HepG2 (cell line): Measurements from ENCODE around the gene REELD1. TPM values are rescaled to one million over a fixed set of nuclear protein-coding genes. Genes with fewer than 3 reads are reported as not detected.

ENCODE experiments used
- ATAC-seq: fragments of 200-7000 bp; cut with Tn5 transposase; 3 replicates; pipeline ENCODE4 v1.9.1; 2020; ENCODE audit warnings: mild to moderate bottlenecking, moderate library complexity
- BruUV-seq: library from RNA; stranded (reverse); fragments of 400-500 nt; replicated peaks from 2 replicates; lab custom pipeline; 2021; lab: Mats Ljungman, UMichigan
- CTCF ChIA-PET: fragments of 300-600 bp; formaldehyde crosslinking; extraction: SDS; loops from one replicate; lab custom pipeline; 2021; ENCODE audit warnings: low total read pairs, inconsistent platforms, low intra/inter-chr PET ratio; lab: Yijun Ruan, JAX
- POLR2A ChIA-PET: fragments of 350-600 bp; sonication (Branson Sonifier 250); formaldehyde crosslinking; loops from one replicate; lab custom pipeline; 2020; ENCODE audit warnings: antibody characterized with exemption, inconsistent platforms; lab: Yijun Ruan, JAX
- DNase-seq: peaks from one replicate; pipeline ENCODE4 v3.0.0-alpha.2; 2015; ENCODE audit warnings: low spot score
- FAIRE-seq: peaks from 3 replicates; lab custom pipeline; 2011; peaks lifted over from hg19 to GRCh38; lab: Jason Lieb, UNC
- H2AFZ ChIP-seq: one replicate; pipeline ENCODE4 v1.6.1; 2011; ENCODE audit warnings: low read length, inconsistent platforms
- H3K27ac ChIP-seq: fragments of 300-600 bp; 3 replicates; pipeline ENCODE4 v1.8.0; 2011; ENCODE audit warnings: mixed run types, mild to moderate bottlenecking, mixed read lengths, low read length, inconsistent platforms; ENCODE audit not compliant: insufficient read depth; ENCODE audit errors: extremely low read length
- H3K27me3 ChIP-seq, 2 experiments: fragments of 200-600 bp in 1 of 2; 2 replicates in 1 of 2; 3 replicates in 1 of 2; pipeline versions ENCODE4 v1.6.0 to v1.8.0; 2011; ENCODE audit warnings: low read length in 2 of 2, mild to moderate bottlenecking in 2 of 2, moderate library complexity in 2 of 2, inconsistent platforms in 1 of 2; ENCODE audit not compliant: insufficient read depth in 2 of 2, control insufficient read depth in 1 of 2
- H3K36me3 ChIP-seq, 2 experiments: fragments of 200-600 bp in 1 of 2; replicated peaks in 1 of 2; 2 replicates in 1 of 2; 3 replicates in 1 of 2; pipeline versions ENCODE4 v1.5.1 to v1.8.0; 2011; ENCODE audit warnings: low read length in 2 of 2, inconsistent platforms in 1 of 2; ENCODE audit not compliant: insufficient read depth in 2 of 2, control insufficient read depth in 1 of 2
- H3K4me1 ChIP-seq: 2 replicates; pipeline ENCODE4 v1.5.1; 2012; ENCODE audit warnings: low read length, inconsistent platforms; ENCODE audit not compliant: insufficient read depth
- H3K4me2 ChIP-seq: 2 replicates; pipeline ENCODE4 v1.6.0; 2011; ENCODE audit warnings: low read depth, low read length, inconsistent platforms
- H3K4me3 ChIP-seq, 3 experiments: fragments of 200-600 bp in 1 of 3; sonication (generic), shearing (Covaris generic) in 1 of 3; replicated peaks in 1 of 3; 2 replicates each; pipeline ENCODE4 v1.5.1; 2011 to 2016; ENCODE audit warnings: low read length in 3 of 3, inconsistent platforms in 2 of 3, low read depth in 2 of 3, mild to moderate bottlenecking in 2 of 3, control low read depth in 1 of 3, mixed read lengths in 1 of 3; ENCODE audit not compliant: insufficient read depth in 1 of 3
- H3K79me2 ChIP-seq: one replicate; pipeline ENCODE4 v1.6.1; 2011; ENCODE audit warnings: low read length, inconsistent platforms; ENCODE audit not compliant: insufficient read depth
- H3K9ac ChIP-seq: 2 replicates; pipeline ENCODE4 v1.6.0; 2011; ENCODE audit warnings: mild to moderate bottlenecking, low read depth, low read length, inconsistent platforms; ENCODE audit not compliant: insufficient read depth
- H3K9me3 ChIP-seq: 2 replicates; pipeline ENCODE4 v1.5.1; 2012; ENCODE audit warnings: mild to moderate bottlenecking, low read length
- H4K20me1 ChIP-seq: 2 replicates; pipeline ENCODE4 v1.6.0; 2011; ENCODE audit warnings: inconsistent platforms, mild to moderate bottlenecking, low read length, moderate library complexity; ENCODE audit not compliant: insufficient read depth
- RBM39 ChIP-seq: fragments of 200-400 bp; formaldehyde crosslinking; IDR thresholded peaks from one replicate; pipeline ENCODE4 v1.6.1; 2018; ENCODE audit warnings: antibody characterized with exemption, mild to moderate bottlenecking, low read depth, low read length; ENCODE audit not compliant: poor library complexity, severe bottlenecking
- ZBTB26 ChIP-seq: IDR thresholded peaks from 2 replicates; pipeline ENCODE4 v1.6.1; 2016; ENCODE audit warnings: missing compliant biosample characterization, missing genetic modification reagents, borderline replicate concordance
- ZNF549 ChIP-seq: sonication (generic); formaldehyde crosslinking; IDR thresholded peaks from 2 replicates; pipeline ENCODE4 v1.5.0; 2020; ENCODE audit warnings: missing genetic modification reagents
- ZNF605 ChIP-seq: sonication (generic); formaldehyde crosslinking; IDR thresholded peaks from 2 replicates; pipeline ENCODE4 v1.8.0; 2022; ENCODE audit warnings: mild to moderate bottlenecking, missing genetic modification reagents
- ZNF660 ChIP-seq: sonication (generic); formaldehyde crosslinking; IDR thresholded peaks from 2 replicates; pipeline ENCODE4 v1.5.1; 2020; ENCODE audit warnings: mild to moderate bottlenecking, low read depth, missing genetic modification reagents, borderline replicate concordance
- WGBS: methylation state at CpG from one replicate; pipeline ENCODE4 v1.1.6; 2017; ENCODE audit warnings: low lambda C conversion rate; 5-methylcytosine and 5-hydroxymethylcytosine counted together
- in situ Hi-C: cut with HindIII; loops from 2 replicates; pipeline ENCODE4 v1.10.0; 2017; ENCODE audit warnings: low pct_unique_long_range_greater_than_20kb; ENCODE audit not compliant: extremely low pct_ligation_motif_present
- intact Hi-C: fragments of 100-400 bp; cut with micrococcal nuclease; formaldehyde crosslinking; loops from one replicate; pipeline ENCODE4 v1.10.0; 2022; ENCODE audit not compliant: unreplicated experiment
- polyA plus RNA-seq, 8 experiments: library from polyadenylated mRNA; depleted of rRNA in 3 of 8; stranded (reverse) in 7 of 8; unstranded in 1 of 8; fragments of >200 nt; fragmentation: Illumina TruSeq in 4 of 8; extraction: Trizol in 4 of 8; gene quantifications; 2 replicates each; pipeline versions ENCODE4 v1.2.1 to v1.2.3, GENCODE V29; 2011 to 2016; ENCODE audit warnings: low read depth in 4 of 8, missing spikeins in 1 of 8, mixed read lengths in 1 of 8; ENCODE audit not compliant: insufficient read depth in 1 of 8
- total RNA-seq, 5 experiments: library from RNA; depleted of rRNA; stranded (reverse); fragments of >200 nt; fragmentation: Illumina TruSeq; extraction: Trizol; gene quantifications; 2 replicates each; pipeline ENCODE4 v1.2.3, GENCODE V29; 2016; ENCODE audit warnings: low read depth in 1 of 5
- TF ChIP-seq, protein P1 (sequence below): sonication (generic); formaldehyde crosslinking; IDR thresholded peaks from 2 replicates; pipeline ENCODE4 v1.4.0; 2020; ENCODE audit warnings: mild to moderate bottlenecking, missing genetic modification reagents
- TF ChIP-seq, protein P2 (sequence below): sonication (generic); formaldehyde crosslinking; IDR thresholded peaks from 2 replicates; pipeline ENCODE4 v1.4.0; 2020; ENCODE audit warnings: missing genetic modification reagents
- TF ChIP-seq, protein P3 (sequence below): sonication (generic); formaldehyde crosslinking; IDR thresholded peaks from 2 replicates; pipeline ENCODE4 v1.5.0; 2020; ENCODE audit warnings: missing genetic modification reagents, mild to moderate bottlenecking, borderline replicate concordance

The REELD1 gene
- total and polyA plus RNA-seq, 2 of the 13 experiments (the other 11 are each of a cell fraction or from before 2014, with no cell fraction given): 0.04 to 0.26 TPM

- no peaks in the 10 kb centered on the region for H3K4me1 ChIP-seq
Observed at GRCh38 chr4:146165840-146166239, 48.5 kb upstream of the REELD1 start.

DNA sequence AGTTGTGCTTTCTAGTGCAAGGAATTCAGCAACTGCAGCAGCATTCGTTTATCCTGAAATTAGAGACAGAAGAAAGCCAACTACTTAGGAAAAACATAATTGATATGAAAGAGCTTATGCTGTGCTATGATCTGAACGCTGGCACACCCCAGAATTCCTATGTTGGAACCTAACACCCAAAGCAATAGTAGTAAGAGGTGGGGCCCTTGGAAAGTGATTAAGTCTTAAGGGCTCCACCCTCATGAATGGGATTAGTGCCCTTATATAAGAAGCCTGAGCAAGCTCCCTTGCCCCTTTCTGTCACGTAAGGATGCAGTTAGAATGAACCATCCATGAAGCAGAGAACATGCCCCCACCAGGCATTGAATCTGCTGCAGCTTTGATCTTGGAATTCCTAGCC lies 44.2 kb upstream of the REELD1 start:
- Histone ChIP-seq H3K4me2 (no peak overlapping the region), H4K20me1 (no peaks in the 10 kb centered on the region), H3K4me1 (no peaks in the 10 kb centered on the region; the same call in 1 of the 2 replicates), H3K4me3 (no peak overlapping the region), H3K27ac (no peak overlapping the region), H3K9ac (no peak overlapping the region), H2AFZ (no peak overlapping the region), H3K9me3 (no peaks in the 10 kb centered on the region), H3K36me3 (no peaks in the 10 kb centered on the region), H3K27me3 (peaks cover 0 to 4% of the 10 kb centered on the region in 2 experiments; a peak in 1 of 5 replicates), H3K79me2 (no peaks in the 10 kb centered on the region)
- intact Hi-C loops (no loop called here), in situ Hi-C loops (no loop called here)
- DNase-seq (no peak), FAIRE-seq (no peak), ATAC-seq (no peak)
- BruUV-seq: no TSS peak
- POLR2A ChIA-PET: no interaction called here
- CTCF ChIA-PET: no interaction called here
- 0% methylated on average over 3 of the region's 3 CpGs for WGBS
- TF ChIP-seq ZNF549 (CRISPR knock-in tag): no peak
- TF ChIP-seq, protein P1, sequence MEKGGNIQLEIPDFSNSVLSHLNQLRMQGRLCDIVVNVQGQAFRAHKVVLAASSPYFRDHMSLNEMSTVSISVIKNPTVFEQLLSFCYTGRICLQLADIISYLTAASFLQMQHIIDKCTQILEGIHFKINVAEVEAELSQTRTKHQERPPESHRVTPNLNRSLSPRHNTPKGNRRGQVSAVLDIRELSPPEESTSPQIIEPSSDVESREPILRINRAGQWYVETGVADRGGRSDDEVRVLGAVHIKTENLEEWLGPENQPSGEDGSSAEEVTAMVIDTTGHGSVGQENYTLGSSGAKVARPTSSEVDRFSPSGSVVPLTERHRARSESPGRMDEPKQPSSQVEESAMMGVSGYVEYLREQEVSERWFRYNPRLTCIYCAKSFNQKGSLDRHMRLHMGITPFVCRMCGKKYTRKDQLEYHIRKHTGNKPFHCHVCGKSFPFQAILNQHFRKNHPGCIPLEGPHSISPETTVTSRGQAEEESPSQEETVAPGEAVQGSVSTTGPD (CRISPR knock-in tag): no peak
- TF ChIP-seq, protein P2, sequence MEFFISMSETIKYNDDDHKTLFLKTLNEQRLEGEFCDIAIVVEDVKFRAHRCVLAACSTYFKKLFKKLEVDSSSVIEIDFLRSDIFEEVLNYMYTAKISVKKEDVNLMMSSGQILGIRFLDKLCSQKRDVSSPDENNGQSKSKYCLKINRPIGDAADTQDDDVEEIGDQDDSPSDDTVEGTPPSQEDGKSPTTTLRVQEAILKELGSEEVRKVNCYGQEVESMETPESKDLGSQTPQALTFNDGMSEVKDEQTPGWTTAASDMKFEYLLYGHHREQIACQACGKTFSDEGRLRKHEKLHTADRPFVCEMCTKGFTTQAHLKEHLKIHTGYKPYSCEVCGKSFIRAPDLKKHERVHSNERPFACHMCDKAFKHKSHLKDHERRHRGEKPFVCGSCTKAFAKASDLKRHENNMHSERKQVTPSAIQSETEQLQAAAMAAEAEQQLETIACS (CRISPR knock-in tag): no peak
- no peak for TF ChIP-seq ZNF660 (CRISPR knock-in tag)

More at GRCh38 chr4:146165840-146166239, 48.5 kb upstream of the REELD1 start:
- Histone ChIP-seq H3K27me3 (no peaks in the 10 kb centered on the region), H3K4me3 (no peak overlapping the region)
- no peak for ATAC-seq
- TF ChIP-seq ZBTB26 (CRISPR knock-in tag) (no peak), RBM39 (no peak), ZNF605 (CRISPR knock-in tag) (no peak)
- TF ChIP-seq, protein P3, sequence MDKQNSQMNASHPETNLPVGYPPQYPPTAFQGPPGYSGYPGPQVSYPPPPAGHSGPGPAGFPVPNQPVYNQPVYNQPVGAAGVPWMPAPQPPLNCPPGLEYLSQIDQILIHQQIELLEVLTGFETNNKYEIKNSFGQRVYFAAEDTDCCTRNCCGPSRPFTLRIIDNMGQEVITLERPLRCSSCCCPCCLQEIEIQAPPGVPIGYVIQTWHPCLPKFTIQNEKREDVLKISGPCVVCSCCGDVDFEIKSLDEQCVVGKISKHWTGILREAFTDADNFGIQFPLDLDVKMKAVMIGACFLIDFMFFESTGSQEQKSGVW (CRISPR knock-in tag): no peak
- TF ChIP-seq, all 625 proteins: peak for 0
- intact Hi-C loops: no loop called here
- H3K4me2 ChIP-seq: no peak overlapping the region
- H3K9me3 ChIP-seq: peaks cover 13% of the 10 kb centered on the region; the same call in 1 of the 2 replicates
- CTCF ChIA-PET: no interaction called here
- DNase-seq (no peak), FAIRE-seq (no peak)
- no peaks in the 10 kb centered on the region for H3K36me3 ChIP-seq
- POLR2A ChIA-PET: no interaction called here
- no peak overlapping the region for H3K9ac ChIP-seq
- in situ Hi-C loops: no loop called here
- no peak overlapping the region for H3K27ac ChIP-seq
- H3K79me2 ChIP-seq: no peaks in the 10 kb centered on the region
- H4K20me1 ChIP-seq: no peaks in the 10 kb centered on the region
- BruUV-seq: no TSS peak
- no peak overlapping the region for H2AFZ ChIP-seq
